ENCODE measurements around the gene SLC7A7. TPM values are rescaled to one million over a fixed set of nuclear protein-coding genes. Genes with fewer than 3 reads are reported as not detected.
A peak's percentile ranks its signal among the peaks of the same experiment; 100 is the strongest.

SLC7A7 gene
- polyA plus RNA-seq, 2 of the 4 experiments (the other 2 are of a cell fraction), result 44.2 to 86.8 TPM

DNA sequence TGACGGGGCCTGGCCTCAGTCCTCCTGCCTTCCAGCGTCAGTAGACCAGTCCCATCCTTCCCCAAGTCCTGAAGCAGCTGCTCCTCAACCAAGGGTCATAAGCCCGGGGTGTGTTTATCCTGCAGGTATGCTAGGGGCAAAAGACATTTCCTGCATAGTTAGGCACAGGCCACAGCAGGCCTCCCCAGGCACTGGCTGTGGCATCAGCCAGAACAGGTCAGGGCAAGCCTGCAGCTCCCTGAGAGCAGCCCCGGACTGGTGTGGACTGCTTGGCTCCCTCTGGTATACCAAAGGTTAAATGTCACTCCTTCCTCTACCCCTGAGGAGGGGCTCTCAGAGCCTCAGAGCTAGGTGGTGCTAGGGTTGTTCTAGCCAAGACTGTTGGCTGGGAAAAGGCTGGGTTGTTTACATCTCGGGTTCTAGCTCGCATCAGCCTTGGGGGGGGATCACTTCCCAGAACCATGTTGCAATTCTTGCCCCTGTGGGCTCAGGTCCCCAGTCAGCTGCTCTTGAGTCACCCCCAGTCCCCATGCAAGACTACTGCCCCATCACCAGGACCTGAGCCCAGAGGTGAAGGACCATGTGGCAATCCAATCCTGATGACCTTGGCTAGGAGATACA lies 24.0 kb upstream of the SLC7A7 start:
- CTCF ChIA-PET, result interaction anchor here (0.7 to 14.1 kb wide), 9 partner anchors 9 to 283 kb away, joined by 3 to 195 read pairs (median 4); partner anchors contain the start of gene MRPL52
- FAIRE-seq (no peak), ATAC-seq (peak in 1 of 2 experiments; percentile 9; a peak in 1 of 6 replicates), DNase-seq (ENCODE audit: low read depth in 1 of 2, low spot score in 1 of 2) (no peak)
- no peak overlapping the region for H3K4me2 ChIP-seq
- H3K4me1 ChIP-seq, result no peaks in the 10 kb centered on the region
- no peaks in the 10 kb centered on the region for H3K9me3 ChIP-seq
- TF ChIP-seq ZNF302 (CRISPR knock-in tag; IDR thresholded peaks at IDR 0.05) (no peak), CHD2 (IDR thresholded peaks at IDR 0.05; ENCODE audit: low read length, partially characterized antibody) (no peak), NR3C1 (IDR thresholded peaks at IDR 0.05) (no peak), HOXA7 (CRISPR knock-in tag; IDR thresholded peaks at IDR 0.05) (no peak), MYC (IDR thresholded peaks at IDR 0.05; ENCODE audit: borderline replicate concordance, low read length) (no peak), JUNB (IDR thresholded peaks at IDR 0.05) (no peak), SREBF2 (IDR thresholded peaks at IDR 0.05) (no peak), HEYL (CRISPR knock-in tag; IDR thresholded peaks at IDR 0.05) (no peak), JUN (IDR thresholded peaks at IDR 0.05) (no peak), ZSCAN20 (CRISPR knock-in tag; IDR thresholded peaks at IDR 0.05) (no peak), TFCP2L1 (CRISPR knock-in tag; IDR thresholded peaks at IDR 0.05) (no peak), EHF (CRISPR knock-in tag; IDR thresholded peaks at IDR 0.05) (no peak), HDAC2 (IDR thresholded peaks at IDR 0.05) (no peak)
- TF ChIP-seq, protein P1, sequence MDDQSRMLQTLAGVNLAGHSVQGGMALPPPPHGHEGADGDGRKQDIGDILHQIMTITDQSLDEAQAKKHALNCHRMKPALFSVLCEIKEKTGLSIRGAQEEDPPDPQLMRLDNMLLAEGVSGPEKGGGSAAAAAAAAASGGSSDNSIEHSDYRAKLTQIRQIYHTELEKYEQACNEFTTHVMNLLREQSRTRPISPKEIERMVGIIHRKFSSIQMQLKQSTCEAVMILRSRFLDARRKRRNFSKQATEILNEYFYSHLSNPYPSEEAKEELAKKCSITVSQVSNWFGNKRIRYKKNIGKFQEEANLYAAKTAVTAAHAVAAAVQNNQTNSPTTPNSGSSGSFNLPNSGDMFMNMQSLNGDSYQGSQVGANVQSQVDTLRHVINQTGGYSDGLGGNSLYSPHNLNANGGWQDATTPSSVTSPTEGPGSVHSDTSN (IDR thresholded peaks at IDR 0.05), result no peak
- TF ChIP-seq, protein P2, sequence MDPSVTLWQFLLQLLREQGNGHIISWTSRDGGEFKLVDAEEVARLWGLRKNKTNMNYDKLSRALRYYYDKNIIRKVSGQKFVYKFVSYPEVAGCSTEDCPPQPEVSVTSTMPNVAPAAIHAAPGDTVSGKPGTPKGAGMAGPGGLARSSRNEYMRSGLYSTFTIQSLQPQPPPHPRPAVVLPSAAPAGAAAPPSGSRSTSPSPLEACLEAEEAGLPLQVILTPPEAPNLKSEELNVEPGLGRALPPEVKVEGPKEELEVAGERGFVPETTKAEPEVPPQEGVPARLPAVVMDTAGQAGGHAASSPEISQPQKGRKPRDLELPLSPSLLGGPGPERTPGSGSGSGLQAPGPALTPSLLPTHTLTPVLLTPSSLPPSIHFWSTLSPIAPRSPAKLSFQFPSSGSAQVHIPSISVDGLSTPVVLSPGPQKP (IDR thresholded peaks at IDR 0.05; ENCODE audit: low read depth, low read length), result no peak
- TF ChIP-seq, protein P3, sequence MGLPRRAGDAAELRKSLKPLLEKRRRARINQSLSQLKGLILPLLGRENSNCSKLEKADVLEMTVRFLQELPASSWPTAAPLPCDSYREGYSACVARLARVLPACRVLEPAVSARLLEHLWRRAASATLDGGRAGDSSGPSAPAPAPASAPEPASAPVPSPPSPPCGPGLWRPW (IDR thresholded peaks at IDR 0.05), result no peak
- TF ChIP-seq, protein P4, sequence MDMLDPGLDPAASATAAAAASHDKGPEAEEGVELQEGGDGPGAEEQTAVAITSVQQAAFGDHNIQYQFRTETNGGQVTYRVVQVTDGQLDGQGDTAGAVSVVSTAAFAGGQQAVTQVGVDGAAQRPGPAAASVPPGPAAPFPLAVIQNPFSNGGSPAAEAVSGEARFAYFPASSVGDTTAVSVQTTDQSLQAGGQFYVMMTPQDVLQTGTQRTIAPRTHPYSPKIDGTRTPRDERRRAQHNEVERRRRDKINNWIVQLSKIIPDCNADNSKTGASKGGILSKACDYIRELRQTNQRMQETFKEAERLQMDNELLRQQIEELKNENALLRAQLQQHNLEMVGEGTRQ (IDR thresholded peaks at IDR 0.05), result no peak
- TF ChIP-seq, protein P5, sequence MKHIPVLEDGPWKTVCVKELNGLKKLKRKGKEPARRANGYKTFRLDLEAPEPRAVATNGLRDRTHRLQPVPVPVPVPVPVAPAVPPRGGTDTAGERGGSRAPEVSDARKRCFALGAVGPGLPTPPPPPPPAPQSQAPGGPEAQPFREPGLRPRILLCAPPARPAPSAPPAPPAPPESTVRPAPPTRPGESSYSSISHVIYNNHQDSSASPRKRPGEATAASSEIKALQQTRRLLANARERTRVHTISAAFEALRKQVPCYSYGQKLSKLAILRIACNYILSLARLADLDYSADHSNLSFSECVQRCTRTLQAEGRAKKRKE (CRISPR knock-in tag; IDR thresholded peaks at IDR 0.05; ENCODE audit: low read depth), result no peak
- TF ChIP-seq, protein P6, sequence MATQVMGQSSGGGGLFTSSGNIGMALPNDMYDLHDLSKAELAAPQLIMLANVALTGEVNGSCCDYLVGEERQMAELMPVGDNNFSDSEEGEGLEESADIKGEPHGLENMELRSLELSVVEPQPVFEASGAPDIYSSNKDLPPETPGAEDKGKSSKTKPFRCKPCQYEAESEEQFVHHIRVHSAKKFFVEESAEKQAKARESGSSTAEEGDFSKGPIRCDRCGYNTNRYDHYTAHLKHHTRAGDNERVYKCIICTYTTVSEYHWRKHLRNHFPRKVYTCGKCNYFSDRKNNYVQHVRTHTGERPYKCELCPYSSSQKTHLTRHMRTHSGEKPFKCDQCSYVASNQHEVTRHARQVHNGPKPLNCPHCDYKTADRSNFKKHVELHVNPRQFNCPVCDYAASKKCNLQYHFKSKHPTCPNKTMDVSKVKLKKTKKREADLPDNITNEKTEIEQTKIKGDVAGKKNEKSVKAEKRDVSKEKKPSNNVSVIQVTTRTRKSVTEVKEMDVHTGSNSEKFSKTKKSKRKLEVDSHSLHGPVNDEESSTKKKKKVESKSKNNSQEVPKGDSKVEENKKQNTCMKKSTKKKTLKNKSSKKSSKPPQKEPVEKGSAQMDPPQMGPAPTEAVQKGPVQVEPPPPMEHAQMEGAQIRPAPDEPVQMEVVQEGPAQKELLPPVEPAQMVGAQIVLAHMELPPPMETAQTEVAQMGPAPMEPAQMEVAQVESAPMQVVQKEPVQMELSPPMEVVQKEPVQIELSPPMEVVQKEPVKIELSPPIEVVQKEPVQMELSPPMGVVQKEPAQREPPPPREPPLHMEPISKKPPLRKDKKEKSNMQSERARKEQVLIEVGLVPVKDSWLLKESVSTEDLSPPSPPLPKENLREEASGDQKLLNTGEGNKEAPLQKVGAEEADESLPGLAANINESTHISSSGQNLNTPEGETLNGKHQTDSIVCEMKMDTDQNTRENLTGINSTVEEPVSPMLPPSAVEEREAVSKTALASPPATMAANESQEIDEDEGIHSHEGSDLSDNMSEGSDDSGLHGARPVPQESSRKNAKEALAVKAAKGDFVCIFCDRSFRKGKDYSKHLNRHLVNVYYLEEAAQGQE (IDR thresholded peaks at IDR 0.05), result no peak
- POLR2A ChIA-PET, result no interaction called here
- 80% methylated on average over 6 of the region's 6 CpGs for WGBS (ENCODE audit: missing lambda C conversion rate)
- H3K4me3 ChIP-seq, result no peak overlapping the region
- peak overlapping the region in 1 of 2 experiments; percentile 14; a peak in 2 of 6 replicates for H3K27ac ChIP-seq
